Stimulated activated CD4-positive, alpha-beta T cell treated with anti-CD3 and anti-CD28 coated beads, Interleukin-2, amount 100 ng/mL, for 24 hours (primary cell): Measurements from ENCODE around the gene KIF26A.
A peak's percentile ranks its signal among the peaks of the same experiment; 100 is the strongest.
"Not testable (repeated sequence)": the region's sequence is repeated elsewhere in the genome, so short reads cannot be mapped to it uniquely, and the experiment has no call there.

Experiments
- DNase-seq, 2 donors: peaks; one replicate each; pipeline ENCODE4 v3.0.0-alpha.2; 2020

Gene KIF26A

DNA sequence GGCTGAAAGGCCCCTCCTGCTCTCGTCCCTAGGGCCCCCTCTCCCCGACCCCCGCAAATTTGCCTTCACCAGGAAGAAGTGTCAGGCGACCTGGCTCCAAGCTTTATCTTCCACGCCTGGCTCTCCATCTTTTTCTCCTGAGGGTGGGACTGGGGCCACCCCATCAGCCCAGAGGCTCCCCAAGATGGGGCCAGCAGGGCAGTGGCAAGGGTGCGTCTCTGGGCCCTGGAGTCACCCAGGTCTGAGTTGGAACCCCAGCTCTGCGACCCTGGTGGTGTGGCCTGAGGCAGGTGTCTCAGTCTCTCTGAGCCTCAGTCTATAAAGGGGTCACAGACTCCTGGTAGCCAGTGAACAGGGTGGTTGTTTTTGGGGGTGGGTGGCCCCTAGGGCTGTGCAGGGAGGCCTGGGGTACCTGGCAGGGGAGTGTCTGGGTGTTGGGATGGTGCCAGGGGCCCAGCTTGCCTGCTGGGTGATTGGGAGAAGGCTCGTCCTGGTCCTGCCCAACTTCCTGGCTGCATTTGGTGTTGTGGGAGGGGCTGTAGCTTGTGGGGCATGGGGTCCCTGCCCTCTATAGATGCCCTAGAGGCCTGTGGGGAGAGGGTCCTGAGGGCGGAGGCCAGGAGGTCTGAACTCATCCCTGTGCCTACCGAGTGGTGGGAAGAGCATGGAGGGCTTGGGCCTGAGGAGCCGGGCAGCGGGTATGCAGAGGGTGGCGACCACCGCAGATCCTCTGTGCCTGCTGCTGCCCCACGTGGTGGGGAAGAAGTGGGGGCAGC is 7.6 kb downstream of the KIF26A start:
- DNase-seq, result no peak

DNA sequence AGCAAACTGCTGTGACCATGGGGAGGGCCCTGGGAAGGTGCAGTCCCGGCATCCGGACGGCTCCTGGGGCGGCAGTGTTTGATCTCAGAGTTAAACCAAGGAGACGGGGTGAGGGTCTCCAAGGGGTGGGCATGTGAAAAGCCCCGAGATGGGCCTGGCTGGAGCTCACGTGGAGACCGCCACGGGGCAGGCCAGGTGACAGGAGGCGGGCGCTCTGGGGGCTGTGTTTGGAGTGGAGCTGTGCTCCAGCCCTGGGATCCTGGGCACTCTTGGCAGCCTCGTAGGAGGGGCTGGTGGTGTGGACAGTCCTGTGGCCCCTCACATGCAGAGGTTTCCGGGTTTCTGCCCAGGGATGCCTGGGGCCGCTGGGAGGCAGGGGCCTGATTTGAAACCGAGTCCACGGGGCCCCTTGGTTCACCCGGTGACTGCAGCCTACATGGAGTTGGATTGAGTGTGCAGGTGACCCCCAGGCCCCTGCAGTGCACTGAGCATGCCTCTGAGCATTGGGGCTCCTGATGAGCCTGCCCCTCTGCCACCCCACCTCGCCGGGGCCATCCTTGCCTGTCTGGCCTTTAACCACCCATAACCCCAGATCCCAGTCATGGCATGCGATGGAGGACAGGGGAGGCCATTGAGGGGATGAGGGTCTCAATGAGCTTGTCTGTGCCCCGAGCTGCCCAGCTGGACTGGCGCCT is 8.4 kb downstream of the KIF26A start:
- no peak for DNase-seq

DNA sequence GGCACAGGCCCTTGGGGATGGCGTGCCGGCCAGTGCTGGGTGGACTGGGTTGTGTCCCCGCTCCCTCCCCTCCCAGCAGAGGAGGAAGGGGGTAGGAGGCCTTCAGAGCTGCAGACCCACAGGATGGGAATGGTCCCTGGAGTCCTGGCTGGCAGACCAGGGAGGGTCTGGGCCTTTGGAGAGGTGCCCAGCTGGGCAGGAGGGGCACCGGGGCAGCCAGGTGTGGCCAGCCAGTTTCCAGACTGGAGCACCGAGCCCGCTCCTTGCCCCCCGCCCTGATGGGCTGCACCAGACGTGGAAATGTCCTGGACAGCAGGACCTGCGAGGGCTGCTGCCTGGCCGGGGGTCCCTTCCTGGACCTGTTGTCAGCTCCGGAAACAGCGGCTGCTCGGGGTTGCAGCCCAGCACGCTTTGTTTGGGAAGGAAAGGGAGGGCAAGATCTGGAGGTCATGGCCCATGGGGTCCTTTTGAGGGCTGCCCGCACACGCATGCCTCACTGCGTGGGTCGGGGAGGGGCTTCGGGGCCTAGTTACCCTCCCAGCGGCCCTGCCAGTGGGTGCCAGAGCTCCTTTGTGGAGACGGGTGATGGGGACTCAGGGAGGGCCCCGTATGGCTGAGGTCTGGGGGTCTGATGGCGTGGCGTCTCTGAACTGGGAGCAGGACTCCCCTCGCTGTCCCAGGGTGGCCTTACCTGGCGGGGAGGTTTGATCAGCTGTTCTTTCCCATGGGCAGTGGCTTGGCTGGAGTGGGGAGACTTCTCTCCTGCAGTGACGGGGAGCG is 9.1 kb downstream of the KIF26A start:
- DNase-seq, result no peak

DNA sequence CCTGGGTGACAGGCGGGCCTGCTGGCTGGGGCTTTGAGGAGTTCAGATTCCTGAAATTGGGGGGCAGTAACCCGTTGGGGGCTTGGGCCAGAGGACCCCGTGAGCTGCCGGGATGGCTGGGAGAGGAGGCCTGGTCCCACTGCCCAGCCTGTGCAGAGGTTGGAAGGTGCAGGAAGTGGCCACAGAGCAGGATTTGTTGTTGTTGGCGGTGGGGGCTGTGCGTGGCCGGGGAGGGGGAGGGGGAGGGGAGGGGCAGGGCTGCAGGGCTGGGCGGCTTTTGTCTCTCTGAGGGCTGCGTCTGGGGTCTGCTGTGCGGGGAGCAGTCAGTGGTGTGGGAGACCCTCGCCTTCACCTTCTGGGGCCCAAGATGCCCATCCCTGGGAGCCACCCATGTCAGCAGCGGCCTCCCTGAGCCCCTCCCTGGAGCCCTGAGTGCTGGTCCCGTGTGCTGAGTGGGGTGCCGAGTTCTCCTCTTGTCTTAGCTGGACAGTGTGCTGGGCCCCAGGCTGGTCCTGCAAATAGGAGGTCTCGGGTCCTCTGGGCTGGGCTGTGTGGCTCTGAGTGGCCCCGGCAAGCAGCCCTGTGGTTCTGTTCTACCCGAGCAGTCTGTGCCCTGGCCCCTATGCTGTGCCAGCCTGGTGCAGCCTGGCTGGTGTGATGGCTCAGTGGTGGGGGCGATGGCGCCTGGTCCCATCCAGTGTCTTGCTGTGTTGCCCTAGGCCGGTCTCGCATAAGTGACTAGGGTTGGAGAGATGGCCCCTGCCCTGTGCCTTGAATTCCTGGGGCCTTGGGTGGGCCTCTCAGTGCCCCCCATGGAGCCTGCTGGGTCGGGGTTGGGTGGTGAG is 10.3 kb downstream of the KIF26A start:
- DNase-seq, result no peak

- DNase-seq, result no peak
Observed at GRCh38 chr14:104149278-104149595, 10.8 kb downstream of the KIF26A start.

GRCh38 chr14:104149617-104150135 is 11.3 kb downstream of the KIF26A start:
- peak in 1 of 2 donors; percentile 41 for DNase-seq

DNA sequence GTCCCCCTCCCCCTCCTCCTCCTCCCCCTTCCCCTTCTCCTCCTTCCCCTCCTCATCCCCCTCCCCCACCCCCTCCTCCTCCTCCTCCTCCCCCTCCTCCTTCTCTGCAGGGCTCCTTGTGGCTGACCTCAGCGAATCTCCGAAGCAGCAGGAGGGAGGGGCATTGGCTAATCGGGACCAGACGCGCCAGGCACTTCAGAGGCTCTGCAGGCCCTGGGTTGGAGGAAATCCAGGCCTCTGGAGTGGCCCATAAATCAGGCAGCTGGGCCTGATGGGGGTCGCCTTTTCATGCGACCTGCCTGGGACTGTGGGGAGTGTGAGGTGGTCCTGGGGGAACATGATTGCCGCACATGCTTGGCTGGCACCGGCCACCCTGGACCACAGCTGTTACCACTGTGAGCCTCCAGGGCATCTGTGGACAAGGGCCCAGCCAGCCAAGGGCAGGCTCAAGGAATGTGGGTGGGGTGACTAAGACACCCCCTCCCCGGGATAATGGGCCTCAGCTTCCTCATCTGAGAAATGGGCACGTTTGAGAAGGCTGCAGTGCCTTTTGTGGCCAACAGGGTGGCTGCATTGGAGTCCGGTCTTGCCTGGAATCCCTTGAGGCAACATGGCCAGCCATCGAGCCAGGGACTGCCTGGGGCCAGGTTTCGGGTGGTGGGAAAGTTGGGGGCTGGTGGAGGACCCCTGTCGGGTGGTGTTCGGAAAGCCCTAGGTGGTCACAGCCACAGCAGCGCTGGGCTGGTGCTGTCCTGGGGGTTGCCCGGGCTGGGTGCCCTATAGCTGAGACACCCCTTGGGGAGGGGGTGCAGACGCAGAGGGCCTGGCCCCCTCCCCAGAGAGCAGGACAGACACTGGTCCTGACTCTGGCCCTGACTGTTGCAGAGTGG is 12.0 kb downstream of the KIF26A start:
- no peak for DNase-seq

- DNase-seq, result no peak
Observed at GRCh38 chr14:104151026-104151381, 12.6 kb downstream of the KIF26A start.

- no peak for DNase-seq
Observed at GRCh38 chr14:104151566-104152245, 13.3 kb downstream of the KIF26A start.

GRCh38 chr14:104152246-104152575 is 13.8 kb downstream of the KIF26A start:
- DNase-seq, result no peak

GRCh38 chr14:104152686-104153393 is 14.5 kb downstream of the KIF26A start:
- DNase-seq, result no peak

GRCh38 chr14:104153394-104153755 is 15.0 kb downstream of the KIF26A start:
- DNase-seq, result not testable (repeated sequence)

DNA sequence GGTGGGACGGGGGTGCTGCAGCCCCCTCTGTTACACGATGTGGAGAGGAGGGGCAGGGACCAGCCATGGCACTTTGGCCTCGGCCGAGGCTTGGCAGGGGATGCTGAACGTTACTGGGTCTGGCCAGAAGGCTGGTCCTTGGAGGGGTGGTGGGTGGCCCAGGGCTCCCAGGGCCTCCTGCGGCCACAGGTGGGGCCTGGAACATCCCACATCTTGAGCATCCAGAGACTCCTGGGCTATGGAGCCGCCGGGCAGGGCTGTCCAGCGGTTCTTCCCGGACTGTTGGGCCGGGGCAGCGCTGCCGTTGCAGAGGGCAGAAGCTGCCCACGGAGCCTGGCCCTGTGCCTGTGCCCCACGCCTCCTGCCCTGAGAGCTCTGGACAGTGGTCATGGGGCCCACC is 15.9 kb downstream of the KIF26A start:
- DNase-seq, result no peak

DNA sequence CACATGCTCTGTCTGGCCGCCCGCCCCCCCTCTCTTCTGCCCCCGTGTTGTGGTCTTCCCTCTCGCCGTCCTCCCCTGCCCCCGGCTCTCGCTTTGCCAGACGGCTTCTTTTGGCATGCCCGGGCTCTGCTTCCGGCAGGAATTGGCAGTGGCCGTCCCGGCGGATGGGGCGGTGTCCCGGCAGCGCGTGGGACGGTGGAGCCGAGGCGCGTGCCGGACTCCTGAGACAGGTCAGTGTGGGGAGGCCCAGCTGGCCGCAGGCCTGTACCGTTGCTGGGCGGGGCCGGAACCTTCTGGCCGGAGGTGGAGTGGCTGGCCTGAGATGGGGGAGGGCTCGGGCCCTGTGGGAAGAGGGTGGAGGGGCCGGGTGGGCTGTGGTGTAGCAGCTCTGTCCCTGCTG is 17.1 kb downstream of the KIF26A start:
- DNase-seq, result no peak

- DNase-seq, result no peak
Observed at GRCh38 chr14:104156142-104156541, 17.8 kb downstream of the KIF26A start.

DNA sequence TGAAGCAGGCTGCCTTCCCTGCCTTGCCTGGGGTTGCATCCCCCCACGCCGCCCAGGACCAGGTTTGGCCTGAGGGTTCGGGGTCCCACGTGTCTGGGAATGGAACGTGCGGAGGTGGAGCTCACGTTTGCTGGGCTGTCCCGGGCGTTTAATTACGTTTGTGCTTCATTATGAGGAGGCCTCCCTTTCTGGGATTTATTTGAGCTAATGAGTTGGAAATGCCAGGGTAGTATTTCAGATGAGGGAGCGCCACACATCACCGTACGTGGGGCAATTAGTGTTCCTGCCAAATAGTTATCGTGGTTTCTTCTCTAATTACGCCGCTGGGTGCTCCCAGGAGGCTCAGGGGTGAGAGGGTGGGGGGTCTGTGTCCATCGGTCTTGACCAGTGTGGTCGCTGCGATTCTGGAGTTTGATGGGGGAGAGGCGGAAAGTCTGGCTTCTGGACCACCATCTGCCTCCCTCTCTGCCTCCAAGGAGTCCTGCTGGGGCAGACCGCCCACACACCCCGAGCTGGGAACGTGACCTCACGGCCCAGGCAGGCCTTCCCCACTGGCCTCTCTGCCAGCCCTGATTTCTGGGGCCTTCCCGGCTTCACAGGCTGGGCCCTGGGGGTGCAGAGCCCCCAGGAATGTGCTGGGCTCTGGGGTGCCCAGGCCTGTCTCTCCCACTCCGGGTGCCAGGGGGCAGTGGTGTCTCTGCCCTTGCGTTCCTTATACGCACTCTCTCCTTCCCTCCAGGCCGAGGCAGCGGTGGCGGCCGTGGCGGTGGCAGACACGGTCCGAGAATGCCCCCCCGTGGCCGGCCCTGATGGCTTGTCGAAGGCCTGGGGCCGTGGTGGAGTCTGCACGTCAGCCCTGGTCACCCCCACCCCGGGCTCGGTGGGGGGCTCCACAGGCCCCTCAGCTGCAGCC is 18.9 kb downstream of the KIF26A start:
- DNase-seq, result no peak

- DNase-seq, result no peak
Observed at GRCh38 chr14:104158827-104159798, 20.7 kb downstream of the KIF26A start.

- no peak for DNase-seq
Observed at GRCh38 chr14:104159990-104160389, 21.6 kb downstream of the KIF26A start.
